Measurements from ENCODE around the gene ASB8.

DNA sequence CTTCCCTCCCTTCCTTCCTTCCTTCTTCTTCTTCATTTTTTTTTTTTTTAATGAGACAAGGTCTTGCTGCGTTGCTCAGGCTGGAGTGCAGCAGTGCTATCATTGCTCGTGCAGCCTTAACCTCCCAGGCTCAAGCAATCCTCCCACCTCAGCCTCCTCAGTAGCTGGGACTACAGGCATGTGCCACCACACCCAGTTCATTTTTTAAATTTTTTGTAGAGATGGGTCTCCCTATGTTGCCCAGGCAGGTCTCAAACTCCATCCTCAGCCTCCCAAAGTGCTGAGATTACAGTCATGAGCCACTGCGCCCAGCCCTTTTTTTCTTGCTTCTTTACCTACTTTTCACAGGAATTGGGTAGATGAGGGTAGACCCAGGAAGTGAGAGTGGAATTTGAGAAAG lies 44.2 kb upstream of the ASB8 start:
- TF ChIP-seq POLR2A (IDR thresholded peaks at IDR 0.05): no peak
- TF ChIP-seq, protein P1, sequence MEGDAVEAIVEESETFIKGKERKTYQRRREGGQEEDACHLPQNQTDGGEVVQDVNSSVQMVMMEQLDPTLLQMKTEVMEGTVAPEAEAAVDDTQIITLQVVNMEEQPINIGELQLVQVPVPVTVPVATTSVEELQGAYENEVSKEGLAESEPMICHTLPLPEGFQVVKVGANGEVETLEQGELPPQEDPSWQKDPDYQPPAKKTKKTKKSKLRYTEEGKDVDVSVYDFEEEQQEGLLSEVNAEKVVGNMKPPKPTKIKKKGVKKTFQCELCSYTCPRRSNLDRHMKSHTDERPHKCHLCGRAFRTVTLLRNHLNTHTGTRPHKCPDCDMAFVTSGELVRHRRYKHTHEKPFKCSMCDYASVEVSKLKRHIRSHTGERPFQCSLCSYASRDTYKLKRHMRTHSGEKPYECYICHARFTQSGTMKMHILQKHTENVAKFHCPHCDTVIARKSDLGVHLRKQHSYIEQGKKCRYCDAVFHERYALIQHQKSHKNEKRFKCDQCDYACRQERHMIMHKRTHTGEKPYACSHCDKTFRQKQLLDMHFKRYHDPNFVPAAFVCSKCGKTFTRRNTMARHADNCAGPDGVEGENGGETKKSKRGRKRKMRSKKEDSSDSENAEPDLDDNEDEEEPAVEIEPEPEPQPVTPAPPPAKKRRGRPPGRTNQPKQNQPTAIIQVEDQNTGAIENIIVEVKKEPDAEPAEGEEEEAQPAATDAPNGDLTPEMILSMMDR (IDR thresholded peaks at IDR 0.05 in 8 of 11, conservative IDR thresholded peaks at IDR 0.05 in 3 of 11): no peak
- no peak for TF ChIP-seq POLR2AphosphoS5 (IDR thresholded peaks at IDR 0.05)

Data from spleen (tissue), 7 donors.